Upper lobe of left lung (tissue), 6 donors: ENCODE data around the gene TMEM236. TPM values are rescaled to one million over a fixed set of nuclear protein-coding genes. Genes with fewer than 3 reads are reported as not detected.

Experiments used
- ATAC-seq, 2 donors: fragments of 200-7000 bp; cut with Tn5 transposase; one replicate each; pipeline ENCODE4 v1.9.1; 2022; ENCODE audit warnings: mild to moderate bottlenecking in 2 of 2, moderate library complexity in 2 of 2; ENCODE audit not compliant: low FRiP score in 2 of 2
- DNase-seq, 2 donors: peaks; one replicate each; pipeline ENCODE4 v3.0.0-alpha.2; 2019 to 2020
- H3K27ac ChIP-seq, 4 donors: fragments of 200-600 bp; sonication (generic); one replicate each; pipeline ENCODE4 v1.5.1; 2016 to 2019
- H3K27me3 ChIP-seq, 4 donors: fragments of 200-600 bp; sonication (generic); one replicate each; pipeline ENCODE4 v1.5.1; 2017 to 2019
- H3K36me3 ChIP-seq, 4 donors: fragments of 200-600 bp; sonication (generic); one replicate each; pipeline ENCODE4 v1.5.1; 2016 to 2019
- H3K4me1 ChIP-seq, 4 donors: fragments of 200-600 bp; sonication (generic); one replicate each; pipeline ENCODE4 v1.5.1; 2018 to 2019
- H3K4me3 ChIP-seq, 4 donors: fragments of 200-600 bp; sonication (generic); one replicate each; pipeline ENCODE4 v1.5.1; 2017 to 2019; ENCODE audit warnings: mild to moderate bottlenecking in 2 of 4, moderate library complexity in 1 of 4
- H3K9me3 ChIP-seq, 4 donors: fragments of 200-600 bp; sonication (generic); one replicate each; pipeline ENCODE4 v1.5.1; 2018 to 2019
- CTCF ChIP-seq, 6 experiments: fragments of 450-650 bp in 4 of 6; fragments of 200-600 bp in 2 of 6; sonication (generic) in 2 of 6; IDR thresholded peaks; one replicate each; pipeline ENCODE4 v1.5.1; 2016 to 2019; ENCODE audit warnings: antibody characterized with exemption in 6 of 6
- EP300 ChIP-seq, 4 donors: sonication (generic); formaldehyde crosslinking; IDR thresholded peaks; one replicate each; pipeline ENCODE4 v1.5.1; 2017; ENCODE audit warnings: antibody characterized with exemption in 4 of 4, control low read depth in 2 of 4
- POLR2A ChIP-seq, 4 donors: fragments of 450-650 bp; IDR thresholded peaks; one replicate each; pipeline ENCODE4 v1.5.1; 2016 to 2017; ENCODE audit warnings: antibody characterized with exemption in 4 of 4, mild to moderate bottlenecking in 2 of 4
- POLR2AphosphoS5 ChIP-seq, 2 donors: sonication (generic); formaldehyde crosslinking; IDR thresholded peaks; one replicate each; pipeline ENCODE4 v1.5.1; 2017; ENCODE audit warnings: antibody characterized with exemption in 2 of 2
- WGBS, 2 donors: methylation state at CpG; one replicate each; pipeline ENCODE4 v1.1.5; 2017 to 2018; 5-methylcytosine and 5-hydroxymethylcytosine counted together
- total RNA-seq, 6 donors: library from RNA; depleted of rRNA in 4 of 6; stranded (reverse); fragments of >200 nt in 4 of 6; gene quantifications; one replicate each; pipeline versions ENCODE4 v1.1.0 to v1.2.1, GENCODE V29; 2016 to 2021
- donor health status: DM: no; HTN: no; CAD: no; lungs with moderate emphysema.
- donor health status: DM: no; HTN: yes; CAD: no; lungs with severe emphysema.

The TMEM236 gene
- total RNA-seq, 6 donors from 2014 or later, result 0.55 to 4.6 (median 1.6) TPM

- Histone ChIP-seq H3K4me3 (no peak overlapping the region), H3K9me3 (no peaks in the 10 kb centered on the region), H3K27ac (no peak overlapping the region), H3K36me3 (no peaks in the 10 kb centered on the region), H3K27me3 (no peaks in the 10 kb centered on the region), H3K4me1 (no peaks in the 10 kb centered on the region)
- DNase-seq (no peak), ATAC-seq (no peak)
- WGBS, 2 donors, result 53 to 74% methylated on average over 7 of the region's 7 CpGs
- TF ChIP-seq POLR2A (IDR thresholded peaks at IDR 0.05), result no peak
- peak in 1 of 6 experiments; percentile 27 for TF ChIP-seq CTCF (IDR thresholded peaks at IDR 0.05)
Observed at GRCh38 chr10:17805921-17806577, 54.0 kb downstream of the TMEM236 start.

GRCh38 chr10:17808971-17809841 is 57.2 kb downstream of the TMEM236 start, which contains the start of gene MRC1:
MRC1 (plus strand) TSS chr10:17809348; CDS start chr10:17809466, 118 bp downstream.
- Histone ChIP-seq H3K9me3 (no peaks in the 10 kb centered on the region), H3K4me1 (no peaks in the 10 kb centered on the region), H3K36me3 (no peaks in the 10 kb centered on the region), H3K27ac (peak within 1 kb of the TSS in 2 of 4 donors; percentile 65 to 75), H3K27me3 (no peaks in the 10 kb centered on the region), H3K4me3 (peak within 1 kb of the TSS in 3 of 4 donors; percentile 22 to 47 (median 37))
- DNase-seq (peak; percentile 35 to 49), ATAC-seq (peak; percentile 64 to 80)
- 44 to 59% methylated on average over 23 of the region's 23 CpGs for WGBS, 2 donors
- TF ChIP-seq POLR2A (IDR thresholded peaks at IDR 0.05) (peak in 1 of 4 donors; percentile 47), CTCF (IDR thresholded peaks at IDR 0.05) (no peak)

- Histone ChIP-seq H3K27me3 (no peaks in the 10 kb centered on the region), H3K4me1 (no peaks in the 10 kb centered on the region), H3K36me3 (no peaks in the 10 kb centered on the region), H3K27ac (peak overlapping the region in 2 of 4 donors; percentile 40 to 45), H3K9me3 (no peaks in the 10 kb centered on the region), H3K4me3 (peak overlapping the region in 3 of 4 donors; percentile 22 to 47 (median 37))
- no peak for DNase-seq
- ATAC-seq, result no peak
- 63 to 67% methylated on average over 4 of the region's 4 CpGs for WGBS, 2 donors
- TF ChIP-seq POLR2A (IDR thresholded peaks at IDR 0.05) (no peak), POLR2AphosphoS5 (IDR thresholded peaks at IDR 0.05) (no peak), EP300 (IDR thresholded peaks at IDR 0.05) (no peak), CTCF (IDR thresholded peaks at IDR 0.05) (no peak)
Observed at GRCh38 chr10:17811146-17811865, 59.3 kb downstream of the TMEM236 start.

GRCh38 chr10:17814973-17815372 is 63.0 kb downstream of the TMEM236 start:
- Histone ChIP-seq H3K4me1 (no peaks in the 10 kb centered on the region), H3K4me3 (no peak overlapping the region), H3K27me3 (no peaks in the 10 kb centered on the region), H3K9me3 (no peaks in the 10 kb centered on the region), H3K27ac (peak overlapping the region in 1 of 4 donors; percentile 23), H3K36me3 (no peaks in the 10 kb centered on the region)
- ATAC-seq (peak in 1 of 2 donors; percentile 39), DNase-seq (no peak)
- TF ChIP-seq EP300 (IDR thresholded peaks at IDR 0.05) (no peak), POLR2AphosphoS5 (IDR thresholded peaks at IDR 0.05) (no peak), POLR2A (IDR thresholded peaks at IDR 0.05) (no peak), CTCF (IDR thresholded peaks at IDR 0.05) (no peak)
- WGBS, 2 donors, result 53 to 61% methylated on average over 5 of the region's 5 CpGs
